B cell (primary cell): ENCODE measurements around the gene CACNG7. TPM values are rescaled to one million over a fixed set of nuclear protein-coding genes. Genes with fewer than 3 reads are reported as not detected.

Experiments
- ATAC-seq: fragments of 200-7000 bp; cut with Tn5 transposase; one replicate; pipeline ENCODE4 v1.10.0; 2021; ENCODE audit warnings: low read depth, mild to moderate bottlenecking, moderate number of reproducible peaks, moderate library complexity
- CTCF ChIA-PET: fragments of 350-600 bp; sonication (Branson Sonifier 250); formaldehyde crosslinking; loops from one replicate; lab custom pipeline; 2021; ENCODE audit warnings: antibody characterized with exemption, inconsistent platforms; lab: Charles Lee
- POLR2A ChIA-PET: fragments of 350-600 bp; sonication (Branson Sonifier 250); formaldehyde crosslinking; loops from one replicate; lab custom pipeline; 2021; ENCODE audit warnings: antibody characterized with exemption; lab: Charles Lee
- DNase-seq: peaks from one replicate; pipeline ENCODE4 v3.0.0; 2013
- H2AFZ ChIP-seq: 2 replicates; pipeline ENCODE4 v1.6.1; 2012; ENCODE audit warnings: mild to moderate bottlenecking, low read depth, low read length; ENCODE audit not compliant: insufficient read depth, poor library complexity, severe bottlenecking
- H3K27ac ChIP-seq, 2 donors: 1 replicate in 1 of 2; 2 replicates in 1 of 2; pipeline ENCODE4 v1.5.1; 2012 to 2013; ENCODE audit warnings: low read length in 2 of 2, mild to moderate bottlenecking in 2 of 2, moderate library complexity in 1 of 2
- H3K27me3 ChIP-seq, 4 experiments: fragments of 200-600 bp in 1 of 4; sonication (generic) in 1 of 4; replicated peaks in 1 of 4; 1 replicate in 2 of 4; 2 replicates in 2 of 4; pipeline versions ENCODE4 v1.6.1 to v1.7.0; 2013 to 2016; ENCODE audit warnings: low read length in 3 of 4, mild to moderate bottlenecking in 2 of 4, mixed read lengths in 1 of 4, moderate library complexity in 1 of 4; ENCODE audit not compliant: insufficient read depth in 4 of 4, control insufficient read depth in 3 of 4; ENCODE audit errors: control extremely low read depth in 1 of 4
- H3K36me3 ChIP-seq, 2 experiments: replicated peaks in 1 of 2; 1 replicate in 1 of 2; 2 replicates in 1 of 2; pipeline versions ENCODE4 v1.6.1 to v1.7.1; 2013; ENCODE audit warnings: low read length in 1 of 2; ENCODE audit not compliant: insufficient read depth in 2 of 2, control insufficient read depth in 1 of 2; ENCODE audit errors: control extremely low read depth in 1 of 2, extremely low read depth in 1 of 2
- H3K4me1 ChIP-seq, 2 donors: fragments of 200-600 bp in 1 of 2; sonication (generic) in 1 of 2; 1 replicate in 1 of 2; 2 replicates in 1 of 2; pipeline versions ENCODE4 v1.5.1 to v1.6.1; 2013 to 2017; ENCODE audit warnings: low read length in 2 of 2; ENCODE audit not compliant: control insufficient read depth in 2 of 2, insufficient read depth in 2 of 2
- H3K4me2 ChIP-seq: replicated peaks from 2 replicates; pipeline ENCODE3; 2012; ENCODE audit warnings: mild to moderate bottlenecking, low read depth, low read length; ENCODE audit not compliant: poor library complexity, severe bottlenecking
- H3K4me3 ChIP-seq, 5 experiments: fragments of 200-600 bp in 1 of 5; sonication (generic) in 1 of 5; 1 replicate in 3 of 5; 2 replicates in 2 of 5; pipeline versions ENCODE4 v1.5.1 to v1.7.0; 2011 to 2016; ENCODE audit warnings: low read length in 4 of 5, mild to moderate bottlenecking in 4 of 5, low read depth in 2 of 5, control low read depth in 1 of 5, moderate library complexity in 1 of 5; ENCODE audit not compliant: insufficient read depth in 1 of 5; ENCODE audit errors: control extremely low read depth in 1 of 5, extremely low read depth in 1 of 5
- H3K79me2 ChIP-seq: fragments of 200-600 bp; sonication (generic); one replicate; pipeline ENCODE4 v1.6.0; 2016; ENCODE audit warnings: low read length; ENCODE audit not compliant: control insufficient read depth, insufficient read depth
- H3K9ac ChIP-seq: fragments of 200-600 bp; sonication (generic); 2 replicates; pipeline ENCODE4 v1.6.1; 2017; ENCODE audit warnings: mild to moderate bottlenecking, low read length, moderate library complexity
- H3K9me3 ChIP-seq, 3 donors: one replicate each; pipeline versions ENCODE4 v1.6.1 to v1.7.1; 2013; ENCODE audit warnings: low read length in 2 of 3; ENCODE audit not compliant: control insufficient read depth in 2 of 3, insufficient read depth in 1 of 3; ENCODE audit errors: control extremely low read depth in 1 of 3
- H4K20me1 ChIP-seq: 2 replicates; pipeline ENCODE4 v1.6.0; 2012; ENCODE audit warnings: mild to moderate bottlenecking, low read length; ENCODE audit not compliant: insufficient read depth, control insufficient read depth, poor library complexity, severe bottlenecking
- H3K27ac Mint-ChIP-seq: one replicate; pipeline ENCODE4 v1.8.0; 2021; ENCODE audit warnings: mixed read lengths
- H3K27me3 Mint-ChIP-seq: one replicate; pipeline ENCODE4 v1.8.0; 2021; ENCODE audit warnings: mixed read lengths
- H3K4me1 Mint-ChIP-seq: one replicate; pipeline ENCODE4 v1.8.0; 2021; ENCODE audit warnings: mixed read lengths
- H3K4me3 Mint-ChIP-seq: one replicate; pipeline ENCODE4 v1.8.0; 2021; ENCODE audit warnings: mixed read lengths
- H3K9me3 Mint-ChIP-seq: one replicate; pipeline ENCODE4 v1.8.0; 2022; ENCODE audit warnings: mixed read lengths; ENCODE audit not compliant: insufficient read depth
- CTCF ChIP-seq: fragments of 200-600 bp; IDR thresholded peaks from one replicate; pipeline ENCODE4 v1.8.0; 2022; ENCODE audit warnings: antibody characterized with exemption, mild to moderate bottlenecking
- EZH2 ChIP-seq: IDR thresholded peaks from 2 replicates; pipeline ENCODE4 v1.6.1; 2012; ENCODE audit warnings: borderline replicate concordance, low read depth, mild to moderate bottlenecking, moderate library complexity, low read length; ENCODE audit not compliant: insufficient read depth, poor library complexity, severe bottlenecking
- WGBS: methylation state at CpG from one replicate; pipeline ENCODE4 v1.1.5; 2013; ENCODE audit warnings: missing lambda C conversion rate; ENCODE audit not compliant: insufficient coverage; 5-methylcytosine and 5-hydroxymethylcytosine counted together
- intact Hi-C: fragments of 100-400 bp; cut with micrococcal nuclease; formaldehyde crosslinking; loops from one replicate; pipeline ENCODE4 v1.10.0; 2022
- polyA minus RNA-seq: library from RNA; depleted of rRNA, polyadenylated mRNA; stranded (reverse); fragments of >200 nt; gene quantifications from 2 replicates; pipeline ENCODE4 v1.2.3, GENCODE V29; 2012
- polyA plus RNA-seq: library from polyadenylated mRNA; depleted of rRNA; stranded (reverse); fragments of >200 nt; gene quantifications from 2 replicates; pipeline ENCODE4 v1.2.3, GENCODE V29; 2012
- total RNA-seq, 2 donors: library from RNA; stranded (reverse); fragments of 120-200 nt in 1 of 2; gene quantifications; 1 replicate in 1 of 2; 2 replicates in 1 of 2; pipeline versions ENCODE4 v1.2.3 to v1.2.4, GENCODE V29; 2013 to 2022

Gene CACNG7
- total RNA-seq, result not detected in 2 replicates
- total RNA-seq (2013), result not detected
- polyA plus RNA-seq, result not detected in 2 replicates
- polyA minus RNA-seq, result not detected in 2 replicates

- Histone ChIP-seq H3K27me3 (peaks cover 0 to 68% (median 39%) of the 10 kb centered on the region in 4 experiments), H3K4me3 (no peak within 1 kb of the TSS), H3K4me2 (peak within 1 kb of the TSS; percentile 57), H3K79me2 (no peaks in the 10 kb centered on the region), H3K36me3 (no peaks in the 10 kb centered on the region), H4K20me1 (no peaks in the 10 kb centered on the region), H3K9me3 (peaks cover 0 to 40% (median 0%) of the 10 kb centered on the region in 3 donors), H3K27ac (no peak within 1 kb of the TSS), H2AFZ (no peak within 1 kb of the TSS), H3K4me1 (peaks cover 25 to 30% of the 10 kb centered on the region in 2 donors), H3K9ac (no peak within 1 kb of the TSS)
- intact Hi-C loops, result no loop called here
- H3K27me3 Mint-ChIP-seq, result peaks cover 78% of the 10 kb centered on the region
- H3K4me3 Mint-ChIP-seq, result peak within 1 kb of the TSS; percentile 38
- 14% methylated on average over 4 of the region's 28 CpGs for WGBS
- DNase-seq, result no peak
- CTCF ChIA-PET, result no interaction called here
- no peak within 1 kb of the TSS for H3K27ac Mint-ChIP-seq
- H3K9me3 Mint-ChIP-seq, result no peaks in the 10 kb centered on the region
- POLR2A ChIA-PET, result no interaction called here
- peaks cover 23% of the 10 kb centered on the region for H3K4me1 Mint-ChIP-seq
- no peak for TF ChIP-seq EZH2
- no peak for TF ChIP-seq CTCF
- ATAC-seq, result no peak
These were observed at the start of gene CACNG7 for GRCh38 chr19:53908935-53909415. TSS of gene CACNG7 (plus strand) at chr19:53909278. CDS start at chr19:53912832, 3,554 bp downstream.

- POLR2A ChIA-PET, result no interaction called here
- no peaks in the 10 kb centered on the region for H3K27me3 ChIP-seq
- Mint-ChIP-seq H3K9me3 (no peaks in the 10 kb centered on the region), H3K27ac (no peak overlapping the region), H3K4me3 (peak overlapping the region; percentile 1), H3K4me1 (peaks cover 22% of the 10 kb centered on the region), H3K27me3 (no peaks in the 10 kb centered on the region)
- CTCF ChIA-PET, result no interaction called here
- WGBS, result 95% methylated on average over 4 of the region's 6 CpGs
- no peak overlapping the region for H3K4me2 ChIP-seq
- ATAC-seq, result no peak
- H3K4me1 ChIP-seq, result peaks cover 16 to 31% of the 10 kb centered on the region in 2 donors
- TF ChIP-seq CTCF (no peak), EZH2 (no peak)
- intact Hi-C loops, result no loop called here
- peaks cover 0 to 16% (median 2%) of the 10 kb centered on the region in 3 donors for H3K9me3 ChIP-seq
- H3K79me2 ChIP-seq, result peaks cover 12% of the 10 kb centered on the region
- peaks cover 12% of the 10 kb centered on the region for H4K20me1 ChIP-seq
- H3K36me3 ChIP-seq, result no peaks in the 10 kb centered on the region
- H2AFZ ChIP-seq, result no peak overlapping the region
- H3K4me3 ChIP-seq, result no peak overlapping the region
- H3K9ac ChIP-seq, result no peak overlapping the region
- H3K27ac ChIP-seq, result no peak overlapping the region
- DNase-seq, result no peak
These were observed 44.7 kb upstream of the CACNG7 start for GRCh38 chr19:53864308-53864836.
